Nephron progenitor cell (in vitro differentiated cells): ENCODE measurements around the gene CDKL4.
"Not testable (repeated sequence)": the region's sequence is repeated elsewhere in the genome, so short reads cannot be mapped to it uniquely, and the experiment has no call there.

Experiments
- DNase-seq: peaks from one replicate; pipeline ENCODE4 v3.0.0; 2021
- H3K27ac Mint-ChIP-seq: 2 replicates; pipeline ENCODE4 v1.8.0; 2021; ENCODE audit warnings: mild to moderate bottlenecking, moderate library complexity, mixed read lengths
- H3K27me3 Mint-ChIP-seq: 2 replicates; pipeline ENCODE4 v1.8.0; 2021; ENCODE audit warnings: mild to moderate bottlenecking, low read depth, mixed read lengths; ENCODE audit not compliant: poor library complexity
- H3K36me3 Mint-ChIP-seq: 2 replicates; pipeline ENCODE4 v1.8.0; 2021; ENCODE audit warnings: low read depth, mixed read lengths
- H3K4me1 Mint-ChIP-seq: 2 replicates; pipeline ENCODE4 v1.8.0; 2021; ENCODE audit warnings: mixed read lengths
- H3K4me3 Mint-ChIP-seq: 2 replicates; pipeline ENCODE4 v1.8.0; 2021; ENCODE audit warnings: mild to moderate bottlenecking, moderate library complexity, mixed read lengths
- H3K9me3 Mint-ChIP-seq: 2 replicates; pipeline ENCODE4 v1.8.0; 2021; ENCODE audit warnings: mild to moderate bottlenecking, moderate library complexity, mixed read lengths
- TF ChIP-seq, protein P1 (sequence below): fragments of 200-600 bp; sonication (generic); IDR thresholded peaks from 2 replicates; pipeline ENCODE4 v1.5.0; 2021; ENCODE audit warnings: antibody characterized with exemption

The CDKL4 gene

DNA sequence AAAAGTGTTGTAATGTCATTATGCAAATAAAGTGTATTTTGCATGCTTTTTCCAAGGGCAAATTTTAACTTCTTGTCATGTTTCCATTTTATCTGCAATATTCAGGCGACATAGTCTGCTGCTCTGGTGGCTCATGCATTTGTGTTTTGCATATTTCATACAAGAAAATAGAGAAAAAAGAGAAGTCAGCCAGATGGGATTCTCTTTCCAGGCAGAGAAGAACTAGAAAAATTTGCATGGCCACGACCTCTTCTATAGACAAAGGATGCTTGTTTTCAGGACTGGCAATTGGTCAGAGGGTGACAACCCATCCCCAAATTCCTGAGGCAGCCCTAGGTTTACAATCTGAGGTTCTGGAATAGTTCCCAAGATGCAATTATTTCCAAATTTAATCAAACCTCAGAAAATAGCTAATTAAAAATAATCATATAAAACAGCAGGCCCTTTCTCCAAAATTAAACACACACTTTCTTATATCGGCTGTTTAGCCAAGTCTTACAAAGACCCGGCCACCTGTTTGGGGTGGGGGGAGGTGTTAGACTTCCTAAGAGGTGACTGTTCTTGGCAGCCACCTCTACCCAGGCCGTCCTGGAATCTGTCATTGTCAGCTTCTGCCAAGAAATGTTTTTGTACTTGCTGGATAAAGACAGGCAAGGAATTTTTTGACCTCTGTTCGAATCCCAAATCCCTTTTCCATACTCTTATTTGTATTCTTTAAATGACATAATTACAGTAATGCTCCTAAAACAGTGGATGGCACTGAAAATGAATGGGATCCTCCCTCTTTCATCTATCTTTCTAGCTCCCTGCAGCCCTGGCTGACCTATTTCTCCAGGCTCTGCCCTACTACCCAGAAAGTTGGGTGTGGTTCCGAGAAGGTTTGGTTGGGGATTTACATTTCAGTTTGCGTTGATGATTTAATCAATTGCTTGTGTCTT, 102.2 kb downstream of the CDKL4 start:
- DNase-seq: no peak
- peaks cover 4% of the 10 kb centered on the region for H3K27me3 Mint-ChIP-seq
- no peak overlapping the region for H3K27ac Mint-ChIP-seq
- no peaks in the 10 kb centered on the region for H3K9me3 Mint-ChIP-seq
- TF ChIP-seq, protein P1, sequence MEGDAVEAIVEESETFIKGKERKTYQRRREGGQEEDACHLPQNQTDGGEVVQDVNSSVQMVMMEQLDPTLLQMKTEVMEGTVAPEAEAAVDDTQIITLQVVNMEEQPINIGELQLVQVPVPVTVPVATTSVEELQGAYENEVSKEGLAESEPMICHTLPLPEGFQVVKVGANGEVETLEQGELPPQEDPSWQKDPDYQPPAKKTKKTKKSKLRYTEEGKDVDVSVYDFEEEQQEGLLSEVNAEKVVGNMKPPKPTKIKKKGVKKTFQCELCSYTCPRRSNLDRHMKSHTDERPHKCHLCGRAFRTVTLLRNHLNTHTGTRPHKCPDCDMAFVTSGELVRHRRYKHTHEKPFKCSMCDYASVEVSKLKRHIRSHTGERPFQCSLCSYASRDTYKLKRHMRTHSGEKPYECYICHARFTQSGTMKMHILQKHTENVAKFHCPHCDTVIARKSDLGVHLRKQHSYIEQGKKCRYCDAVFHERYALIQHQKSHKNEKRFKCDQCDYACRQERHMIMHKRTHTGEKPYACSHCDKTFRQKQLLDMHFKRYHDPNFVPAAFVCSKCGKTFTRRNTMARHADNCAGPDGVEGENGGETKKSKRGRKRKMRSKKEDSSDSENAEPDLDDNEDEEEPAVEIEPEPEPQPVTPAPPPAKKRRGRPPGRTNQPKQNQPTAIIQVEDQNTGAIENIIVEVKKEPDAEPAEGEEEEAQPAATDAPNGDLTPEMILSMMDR: no peak
- H3K36me3 Mint-ChIP-seq: no peaks in the 10 kb centered on the region
- no peak overlapping the region for H3K4me3 Mint-ChIP-seq
- no peaks in the 10 kb centered on the region for H3K4me1 Mint-ChIP-seq

DNA sequence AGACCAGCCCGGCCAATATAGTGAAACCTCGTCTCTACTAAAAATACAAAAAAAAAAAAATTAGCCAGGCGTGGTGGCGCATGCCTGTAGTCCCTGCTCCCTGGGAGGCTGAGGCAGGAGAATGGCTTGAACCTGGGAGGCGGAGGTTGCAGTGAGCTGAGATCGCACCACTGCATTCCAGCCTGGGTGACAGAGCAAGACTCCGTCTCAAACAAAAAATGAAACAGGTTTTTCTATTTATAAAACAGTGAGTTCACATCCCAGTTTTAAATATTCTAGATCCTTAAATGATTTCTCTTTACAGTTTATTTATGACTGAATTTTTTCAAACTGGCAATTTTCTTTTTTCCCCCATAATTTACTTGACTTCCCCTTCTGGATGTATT, 102.8 kb downstream of the CDKL4 start:
- not testable (repeated sequence) for DNase-seq, H3K4me3 Mint-ChIP-seq, H3K36me3 Mint-ChIP-seq, H3K27me3 Mint-ChIP-seq, H3K9me3 Mint-ChIP-seq, H3K4me1 Mint-ChIP-seq, H3K27ac Mint-ChIP-seq

DNA sequence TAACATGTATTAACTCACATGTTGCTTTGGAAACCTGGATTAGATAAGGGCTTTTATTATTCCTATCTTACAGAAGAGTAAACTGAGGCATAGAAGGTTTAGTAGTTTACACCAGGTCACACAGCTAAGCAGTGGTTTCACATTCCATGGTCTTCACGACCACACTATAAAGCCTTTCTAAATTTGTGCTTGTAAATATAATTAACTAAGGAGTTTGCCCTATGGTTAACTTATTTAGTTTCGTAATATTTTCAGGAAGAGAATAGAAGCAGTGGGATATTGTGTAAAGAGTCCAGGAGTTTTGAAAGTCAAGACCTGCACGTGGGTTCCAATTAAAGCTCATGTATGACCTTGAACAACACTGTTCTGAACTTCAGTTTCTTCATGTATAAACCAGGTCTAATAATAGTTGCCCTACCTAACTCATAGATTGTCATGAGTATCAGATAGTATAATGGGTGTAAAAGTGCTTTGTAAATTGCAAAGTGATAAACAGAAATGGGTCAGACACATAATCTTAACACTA, 103.4 kb downstream of the CDKL4 start:
- Mint-ChIP-seq H3K9me3 (no peaks in the 10 kb centered on the region), H3K27me3 (peaks cover 4% of the 10 kb centered on the region), H3K4me1 (no peaks in the 10 kb centered on the region), H3K27ac (no peak overlapping the region), H3K4me3 (no peak overlapping the region), H3K36me3 (no peaks in the 10 kb centered on the region)
- DNase-seq: no peak
- TF ChIP-seq, protein P1: no peak

DNA sequence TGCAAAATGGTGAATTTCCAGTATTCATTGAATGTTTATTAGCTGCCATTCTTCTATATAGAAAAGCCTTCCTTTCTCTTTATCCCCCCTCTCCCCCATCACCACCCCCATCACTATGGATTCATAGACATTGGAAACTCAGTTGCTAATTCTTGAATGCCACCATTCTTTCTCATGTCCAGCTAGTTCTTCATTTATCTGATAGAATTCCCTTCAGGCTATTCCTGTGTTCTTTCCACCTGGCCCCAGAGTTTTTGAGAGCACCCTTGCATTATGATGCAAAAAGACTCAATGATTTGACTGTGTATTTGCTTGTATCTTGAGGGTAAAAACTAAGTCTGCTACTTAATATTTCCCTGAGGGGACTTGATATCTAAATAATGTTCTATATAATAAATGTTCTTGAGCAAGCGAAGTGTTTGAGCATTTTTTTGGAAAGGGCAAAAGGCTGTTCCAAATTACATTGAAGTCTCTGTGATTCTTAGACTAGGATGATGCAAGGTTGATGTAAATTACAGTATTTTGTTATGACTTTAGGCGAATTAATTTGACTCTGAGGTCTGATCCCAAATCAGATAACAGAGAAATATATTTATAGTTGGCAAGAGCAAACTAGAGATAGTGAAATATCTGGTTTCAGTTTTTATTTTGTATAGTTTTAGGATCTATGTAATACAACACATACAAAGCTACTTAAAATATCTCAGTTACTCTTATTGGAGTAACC, 104.1 kb downstream of the CDKL4 start:
- Mint-ChIP-seq H3K27ac (no peak overlapping the region), H3K27me3 (peaks cover 5% of the 10 kb centered on the region), H3K9me3 (no peaks in the 10 kb centered on the region), H3K4me1 (no peaks in the 10 kb centered on the region), H3K36me3 (no peaks in the 10 kb centered on the region), H3K4me3 (no peak overlapping the region)
- DNase-seq: no peak
- TF ChIP-seq, protein P1: no peak

DNA sequence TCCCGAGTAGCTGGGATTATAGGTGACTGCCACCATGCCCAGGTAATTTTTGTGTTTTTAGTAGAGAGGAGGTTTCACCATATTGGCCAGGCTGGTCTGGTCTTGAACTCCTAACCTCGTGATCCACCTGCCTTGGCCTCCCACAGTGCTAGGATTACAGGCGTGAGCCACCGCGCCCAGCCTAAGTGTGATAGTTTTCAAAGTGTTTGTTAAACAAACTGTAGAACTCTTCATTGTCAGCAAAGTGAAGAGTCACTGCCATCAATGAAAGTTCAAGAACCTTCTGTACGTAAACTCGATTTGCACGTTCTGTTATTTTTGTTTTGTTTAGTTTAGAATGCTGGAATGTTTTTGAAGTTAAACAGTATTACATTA, 104.9 kb downstream of the CDKL4 start:
- Mint-ChIP-seq H3K27ac (no peak overlapping the region), H3K36me3 (no peaks in the 10 kb centered on the region), H3K4me3 (no peak overlapping the region), H3K27me3 (peaks cover 8% of the 10 kb centered on the region), H3K4me1 (no peaks in the 10 kb centered on the region), H3K9me3 (no peaks in the 10 kb centered on the region)
- TF ChIP-seq, protein P1: no peak
- DNase-seq: no peak

DNA sequence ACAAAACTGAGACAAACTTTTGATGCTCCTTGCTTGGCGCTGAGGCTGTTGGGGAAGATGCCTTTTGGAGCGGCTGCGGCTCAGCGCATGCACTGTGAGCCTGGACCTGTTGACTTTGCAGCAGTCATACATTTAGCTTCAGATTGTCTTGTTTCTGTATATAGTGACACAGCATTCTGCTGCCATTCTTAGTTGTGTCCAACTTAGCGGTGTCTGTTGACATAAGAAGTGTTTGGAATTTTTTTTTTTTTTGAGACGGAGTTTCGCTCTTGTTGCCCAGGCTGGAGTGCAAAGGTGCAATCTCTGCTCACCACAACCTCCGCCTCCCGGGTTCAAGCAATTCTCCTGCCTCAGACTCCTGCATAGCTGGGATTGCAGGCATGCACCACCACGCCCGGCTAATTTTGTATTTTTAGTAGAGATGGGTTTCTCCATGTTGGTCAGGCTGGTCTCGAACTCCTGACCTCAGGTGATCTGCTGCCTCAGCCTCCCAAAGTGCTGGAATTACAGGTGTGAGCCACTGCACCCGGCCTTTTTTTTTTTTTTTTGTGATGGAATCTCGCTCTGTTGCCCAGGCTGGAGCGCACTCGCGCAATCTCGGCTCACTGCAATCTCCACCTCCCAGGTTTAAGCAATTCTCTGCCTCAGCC, 105.5 kb downstream of the CDKL4 start:
- H3K36me3 Mint-ChIP-seq, H3K4me3 Mint-ChIP-seq, H3K27ac Mint-ChIP-seq, H3K9me3 Mint-ChIP-seq, DNase-seq, H3K4me1 Mint-ChIP-seq: not testable (repeated sequence)
- H3K27me3 Mint-ChIP-seq: peaks cover 10% of the 10 kb centered on the region
